Myometrial cell (primary cell): Measurements from ENCODE around the gene GPR21. TPM values are rescaled to one million over a fixed set of nuclear protein-coding genes. Genes with fewer than 3 reads are reported as not detected.

ENCODE experiments used
- total RNA-seq: library from RNA; depleted of rRNA; stranded (reverse); fragments of >200 nt; gene quantifications from 2 replicates; pipeline ENCODE4 v1.2.3, GENCODE V29; 2015

GPR21 gene
- not detected in 2 replicates for total RNA-seq

GRCh38 chr9:123033352-123033751, at the start of gene GPR21:
Gene GPR21 (plus strand): TSS chr9:123033667. CDS start chr9:123034567, 900 bp downstream.

Other genes with a start within 250 kb of the GPR21 start
- gene OR5C1, start 244.7 kb upstream of the GPR21 start, total RNA-seq, result not detected in 2 replicates
- gene OR1K1, start 233.5 kb upstream of the GPR21 start, total RNA-seq, result not detected in 2 replicates
- gene PDCL, start 205.1 kb upstream of the GPR21 start, total RNA-seq, result 15.3 and 17.0 TPM in 2 replicates
- 14.7 and 18.1 TPM in 2 replicates for gene RC3H2, start 128.3 kb upstream of the GPR21 start, total RNA-seq
- gene ZBTB6, start 120.3 kb upstream of the GPR21 start, total RNA-seq, result 6.3 and 6.9 TPM in 2 replicates
- 1.2 and 2.1 TPM in 2 replicates for gene ZBTB26, start 102.2 kb upstream of the GPR21 start, total RNA-seq
- 8.9 and 11.5 TPM in 2 replicates for gene RABGAP1, start 92.6 kb upstream of the GPR21 start, total RNA-seq
- gene STRBP, start 234.9 kb downstream of the GPR21 start, total RNA-seq, result 2.6 and 3.4 TPM in 2 replicates